IMR-90 (cell line): Measurements from ENCODE around the gene HIF1A. TPM values are rescaled to one million over a fixed set of nuclear protein-coding genes. Genes with fewer than 3 reads are reported as not detected.

Experiments
- ATAC-seq: fragments of 200-7000 bp; cut with Tn5 transposase; 2 replicates; pipeline ENCODE4 v1.9.1; 2020; ENCODE audit warnings: low read depth, mild to moderate bottlenecking, moderate library complexity
- BruUV-seq: library from RNA; stranded (reverse); fragments of 400-500 nt; replicated peaks from 2 replicates; lab custom pipeline; 2021; lab: Mats Ljungman, UMichigan
- CTCF ChIA-PET: fragments of 300-600 bp; formaldehyde crosslinking; extraction: SDS; loops from one replicate; lab custom pipeline; 2021; ENCODE audit warnings: antibody characterized with exemption; lab: Yijun Ruan, JAX
- POLR2A ChIA-PET: fragments of 300-600 bp; sonication (Branson Sonifier 250); formaldehyde crosslinking; loops from one replicate; lab custom pipeline; 2022; ENCODE audit warnings: antibody characterized with exemption; ENCODE audit not compliant: unreplicated experiment; lab: Charles Lee
- DNase-seq: peaks from one replicate; pipeline ENCODE4 v3.0.0; 2013
- H2AFZ ChIP-seq: replicated peaks from 2 replicates; pipeline ENCODE3; 2013; ENCODE audit warnings: low read length, mild to moderate bottlenecking; ENCODE audit not compliant: poor library complexity
- H2AK5ac ChIP-seq: 2 replicates; pipeline ENCODE4 v1.6.1; 2013; ENCODE audit warnings: low read depth, low read length, inconsistent platforms
- H2AK9ac ChIP-seq: replicated peaks from 2 replicates; pipeline ENCODE3; 2013; ENCODE audit warnings: mild to moderate bottlenecking, low read depth, low read length, moderate library complexity; ENCODE audit not compliant: poor library complexity
- H2BK120ac ChIP-seq: 2 replicates; pipeline ENCODE4 v1.6.1; 2013; ENCODE audit warnings: low read depth, low read length, inconsistent platforms
- H2BK15ac ChIP-seq: 3 replicates; pipeline ENCODE4 v1.6.1; 2013; ENCODE audit warnings: low read depth, low read length, inconsistent platforms
- H2BK20ac ChIP-seq: 2 replicates; pipeline ENCODE4 v1.6.1; 2013; ENCODE audit warnings: low read depth, mild to moderate bottlenecking, inconsistent platforms, low read length, moderate library complexity
- H2BK5ac ChIP-seq: 2 replicates; pipeline ENCODE4 v1.6.1; 2013; ENCODE audit warnings: mild to moderate bottlenecking, low read depth, low read length, inconsistent platforms; ENCODE audit not compliant: poor library complexity, severe bottlenecking
- H3K14ac ChIP-seq: replicated peaks from 2 replicates; pipeline ENCODE4 v1.6.1; 2013; ENCODE audit warnings: low read depth, low read length, inconsistent platforms
- H3K18ac ChIP-seq: 2 replicates; pipeline ENCODE4 v1.6.1; 2013; ENCODE audit warnings: low read depth, low read length, control low read depth
- H3K23ac ChIP-seq: 2 replicates; pipeline ENCODE4 v1.6.1; 2013; ENCODE audit warnings: low read depth, low read length, inconsistent platforms
- H3K27ac ChIP-seq: 2 replicates; pipeline ENCODE4 v1.5.1; 2013; ENCODE audit warnings: mild to moderate bottlenecking, control low read depth, low read length; ENCODE audit not compliant: insufficient read depth
- H3K27me3 ChIP-seq: 2 replicates; pipeline ENCODE4 v1.6.1; 2013; ENCODE audit warnings: low read length; ENCODE audit not compliant: control insufficient read depth, insufficient read depth
- H3K36me3 ChIP-seq: 2 replicates; pipeline ENCODE4 v1.6.1; 2013; ENCODE audit warnings: low read length, mixed read lengths; ENCODE audit not compliant: control insufficient read depth, insufficient read depth
- H3K4ac ChIP-seq: 2 replicates; pipeline ENCODE4 v1.6.1; 2013; ENCODE audit warnings: low read depth, low read length, inconsistent platforms
- H3K4me1 ChIP-seq: 2 replicates; pipeline ENCODE4 v1.6.1; 2013; ENCODE audit warnings: low read length, mixed read lengths; ENCODE audit not compliant: control insufficient read depth, insufficient read depth
- H3K4me2 ChIP-seq: 2 replicates; pipeline ENCODE4 v1.6.1; 2013; ENCODE audit warnings: low read depth, mild to moderate bottlenecking, control low read depth, low read length, moderate library complexity
- H3K4me3 ChIP-seq: 2 replicates; pipeline ENCODE4 v1.5.1; 2013; ENCODE audit warnings: low read depth, mild to moderate bottlenecking, control low read depth, low read length, moderate library complexity; ENCODE audit not compliant: insufficient read depth
- H3K56ac ChIP-seq: 2 replicates; pipeline ENCODE4 v1.6.1; 2013; ENCODE audit warnings: low read length, inconsistent platforms; ENCODE audit not compliant: insufficient read depth; ENCODE audit errors: extremely low read depth
- H3K79me1 ChIP-seq, 2 experiments: 2 replicates each; pipeline ENCODE4 v1.6.1; 2013; ENCODE audit warnings: low read length in 2 of 2, inconsistent platforms in 1 of 2, low read depth in 1 of 2
- H3K9ac ChIP-seq: 2 replicates; pipeline ENCODE4 v1.6.1; 2013; ENCODE audit warnings: low read depth, low read length, control low read depth
- H3K9me1 ChIP-seq: 2 replicates; pipeline ENCODE4 v1.6.1; 2013; ENCODE audit warnings: low read length, inconsistent platforms; ENCODE audit not compliant: insufficient read depth
- H3K9me3 ChIP-seq: 2 replicates; pipeline ENCODE4 v1.6.1; 2013; ENCODE audit warnings: low read length; ENCODE audit not compliant: control insufficient read depth, insufficient read depth
- H4K20me1 ChIP-seq: 2 replicates; pipeline ENCODE4 v1.6.1; 2013; ENCODE audit warnings: low read length, inconsistent platforms; ENCODE audit not compliant: insufficient read depth
- H4K5ac ChIP-seq: 2 replicates; pipeline ENCODE4 v1.6.1; 2013; ENCODE audit warnings: mild to moderate bottlenecking, low read depth, low read length, control low read depth
- H4K8ac ChIP-seq, 2 experiments: 2 replicates each; pipeline ENCODE4 v1.6.1; 2013; ENCODE audit warnings: low read depth in 2 of 2, low read length in 2 of 2, control low read depth in 1 of 2, inconsistent platforms in 1 of 2
- H4K91ac ChIP-seq: 2 replicates; pipeline ENCODE4 v1.6.1; 2013; ENCODE audit warnings: low read depth, low read length, inconsistent platforms; ENCODE audit not compliant: insufficient read depth
- CEBPB ChIP-seq: IDR thresholded peaks from 2 replicates; pipeline ENCODE4 v1.6.1; 2012; ENCODE audit warnings: low read depth, low read length, improper control_type of control experiment
- MAFK ChIP-seq: IDR thresholded peaks from 2 replicates; pipeline ENCODE4 v1.6.1; 2012; ENCODE audit warnings: low read depth, low read length, improper control_type of control experiment
- MXI1 ChIP-seq: IDR thresholded peaks from 2 replicates; pipeline ENCODE4 v1.6.1; 2012; ENCODE audit warnings: low read depth, mild to moderate bottlenecking, low read length, moderate library complexity, borderline replicate concordance
- dilution Hi-C: fragments of 300-500 bp; cut with HindIII; formaldehyde crosslinking; loops from one replicate; pipeline ENCODE4 v1.14.3; 2018; ENCODE audit warnings: low sequenced_read_pairs; ENCODE audit not compliant: unreplicated experiment
- in situ Hi-C: fragments of 300-500 bp; cut with MboI; formaldehyde crosslinking; loops from 3 replicates; pipeline ENCODE4 v1.14.3; 2019; ENCODE audit warnings: low sequenced_read_pairs, inconsistent platforms, mixed read lengths
- intact Hi-C: fragments of 100-400 bp; cut with micrococcal nuclease; formaldehyde crosslinking; loops from 2 replicates; pipeline ENCODE4 v1.10.0; 2022
- polyA plus RNA-seq, 3 experiments: library from polyadenylated mRNA; depleted of rRNA; stranded (reverse); fragments of >200 nt; gene quantifications; 2 replicates each; pipeline ENCODE4 v1.2.3, GENCODE V29; 2012; ENCODE audit warnings: low replicate concordance in 1 of 3
- total RNA-seq: library from RNA; depleted of rRNA; stranded (reverse); fragments of >200 nt; gene quantifications from 2 replicates; pipeline ENCODE4 v1.2.3, GENCODE V29; 2012

The HIF1A gene
- total and polyA plus RNA-seq, 2 of the 4 experiments (the other 2 are of a cell fraction), result 128 to 301 TPM

DNA sequence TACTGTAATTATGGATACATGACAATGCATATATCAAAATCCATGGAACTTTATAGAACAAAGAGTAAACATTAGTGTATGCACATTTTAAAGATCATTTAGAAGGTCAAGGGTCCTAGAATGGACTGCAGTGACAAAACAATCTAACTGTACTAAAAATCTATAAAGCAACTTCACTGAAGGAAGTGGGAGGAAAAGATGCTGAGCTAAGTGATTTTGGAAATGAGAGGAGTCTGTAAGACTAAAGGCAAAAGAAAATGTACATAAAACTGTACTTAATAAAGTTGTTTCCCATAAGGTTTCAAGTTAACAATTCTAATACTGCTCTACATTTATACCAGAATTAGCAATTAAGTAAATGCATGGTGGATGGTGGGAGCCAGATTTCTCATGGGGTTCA is 46.9 kb upstream of the HIF1A start:
- CTCF ChIA-PET, result no interaction called here

More for the DNA sequence above, 46.9 kb upstream of the HIF1A start:
- Histone ChIP-seq H4K91ac (no peak overlapping the region), H4K5ac (no peak overlapping the region), H3K4ac (no peak overlapping the region), H2BK15ac (no peak overlapping the region), H3K14ac (no peak overlapping the region), H3K27ac (no peak overlapping the region), H2BK5ac (no peak overlapping the region), H3K56ac (no peak overlapping the region), H4K20me1 (no peaks in the 10 kb centered on the region), H3K4me2 (no peak overlapping the region), H2AK9ac (no peak overlapping the region), H3K4me1 (peaks cover 3% of the 10 kb centered on the region), H3K18ac (no peak overlapping the region), H3K79me1 (no peaks in the 10 kb centered on the region), H2BK120ac (no peak overlapping the region), H3K9me1 (no peaks in the 10 kb centered on the region), H3K9ac (no peak overlapping the region), H4K8ac (no peak overlapping the region), H2AFZ (no peak overlapping the region), H3K23ac (no peak overlapping the region), H3K4me3 (no peak overlapping the region), H3K27me3 (no peaks in the 10 kb centered on the region), H2BK20ac (no peak overlapping the region), H3K36me3 (no peaks in the 10 kb centered on the region), H3K9me3 (no peaks in the 10 kb centered on the region), H2AK5ac (no peak overlapping the region)
- intact Hi-C loops, result no loop called here
- in situ Hi-C loops, result no loop called here
- ATAC-seq, result no peak
- POLR2A ChIA-PET, result no interaction called here
- TF ChIP-seq MXI1 (no peak), MAFK (peak; percentile 95), CEBPB (no peak)
- no peak for DNase-seq
- no TSS peak for BruUV-seq
- dilution Hi-C loops, result no loop called here
